ENCODE data around the gene DDRGK1.

Gene DDRGK1

DNA sequence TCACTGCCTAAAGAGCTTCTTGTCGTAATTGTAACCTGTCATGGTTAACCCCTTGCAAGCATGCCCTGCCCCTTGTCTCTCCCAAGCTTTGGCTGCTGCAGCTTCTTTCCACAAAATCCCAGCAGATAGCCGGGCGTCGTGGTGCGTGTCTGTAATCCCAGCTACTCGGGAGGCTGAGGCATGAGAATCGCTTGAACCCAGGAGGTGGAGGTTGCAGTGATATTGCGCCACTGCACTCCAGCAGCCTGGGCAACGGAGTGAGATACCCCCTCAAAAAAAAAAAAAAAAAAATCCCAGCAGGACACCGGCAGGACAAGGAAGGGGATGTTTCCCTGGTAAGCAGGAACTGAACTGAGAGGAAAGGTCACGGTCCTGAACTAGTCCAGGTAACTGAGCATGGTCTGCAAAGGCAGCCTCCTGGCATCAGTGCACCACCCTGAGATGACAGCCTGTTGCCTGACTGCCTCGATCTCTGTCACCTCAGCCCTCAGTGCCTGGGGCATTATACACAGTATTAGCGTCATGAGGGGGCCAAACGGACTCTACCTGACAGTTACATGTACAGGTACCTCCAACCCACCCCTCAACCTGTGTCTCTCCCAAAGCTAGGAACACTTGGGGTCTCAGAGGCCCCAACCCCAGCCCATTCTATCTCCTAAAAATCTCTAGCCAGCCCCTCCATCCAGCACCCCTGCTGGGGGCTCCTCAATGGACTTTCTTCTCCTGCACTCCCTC is 32.9 kb downstream of the DDRGK1 start:
- TF ChIP-seq CTCF (IDR thresholded peaks at IDR 0.05; ENCODE audit: low read depth, low read length): no peak

GRCh38 chr20:3168829-3169590 is 35.5 kb downstream of the DDRGK1 start:
- in situ Hi-C loops (cut with HindIII; ENCODE audit: low sequenced_read_pairs): no loop called here
- H3K4me3 ChIP-seq (ENCODE audit: low read depth, low read length): no peak overlapping the region
- no peak for TF ChIP-seq CTCF (IDR thresholded peaks at IDR 0.05; ENCODE audit: low read depth, low read length)
- no peak for DNase-seq (ENCODE audit: low read depth, low spot score)

More for the DNA sequence above, 32.9 kb downstream of the DDRGK1 start:
- DNase-seq (ENCODE audit: low read depth, low spot score): no peak
- in situ Hi-C loops (cut with HindIII; ENCODE audit: low sequenced_read_pairs): no loop called here
- H3K4me3 ChIP-seq (ENCODE audit: low read depth, low read length): no peak overlapping the region

DNA sequence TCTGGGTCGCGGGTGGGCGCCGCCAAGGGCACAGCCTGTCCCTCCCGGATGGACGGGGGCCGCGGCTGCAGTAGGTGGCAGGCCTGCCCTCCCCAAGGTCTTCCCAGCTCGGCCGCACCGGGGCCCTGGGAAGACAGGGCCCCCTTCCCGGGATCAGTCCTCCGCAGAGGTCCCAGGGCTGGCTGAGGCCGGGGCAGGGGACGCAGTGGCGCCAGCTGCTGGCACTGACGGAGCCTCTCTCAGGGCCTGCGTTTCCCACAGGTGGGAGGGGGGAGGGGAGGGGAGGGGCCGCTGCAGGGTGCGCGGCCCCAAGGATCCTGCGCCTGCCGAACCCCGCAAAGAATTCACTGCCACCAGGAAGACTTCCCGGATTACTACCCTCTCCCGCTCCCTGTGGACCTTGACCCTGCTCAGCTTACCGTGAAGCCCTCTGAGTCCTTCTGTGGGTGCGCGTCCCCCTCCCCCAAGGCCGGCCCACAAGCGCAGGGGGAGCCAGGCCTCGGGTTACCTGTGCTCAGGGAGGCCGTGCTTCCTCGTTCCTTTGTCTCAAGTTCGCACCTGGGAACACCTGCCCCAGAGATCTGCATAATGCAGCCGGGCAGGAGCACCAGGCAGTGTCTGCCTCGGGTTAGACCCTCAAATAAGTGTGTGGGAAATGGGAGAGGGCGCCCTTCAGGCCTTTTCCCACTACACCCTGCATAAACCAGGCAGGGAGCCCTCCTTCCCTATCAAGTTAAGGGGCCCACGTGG is 36.2 kb downstream of the DDRGK1 start:
- TF ChIP-seq CTCF (IDR thresholded peaks at IDR 0.05; ENCODE audit: low read depth, low read length): no peak
- DNase-seq (ENCODE audit: low read depth, low spot score): no peak
- in situ Hi-C loops (cut with HindIII; ENCODE audit: low sequenced_read_pairs): no loop called here
- H3K4me3 ChIP-seq (ENCODE audit: low read depth, low read length): no peak overlapping the region

DNA sequence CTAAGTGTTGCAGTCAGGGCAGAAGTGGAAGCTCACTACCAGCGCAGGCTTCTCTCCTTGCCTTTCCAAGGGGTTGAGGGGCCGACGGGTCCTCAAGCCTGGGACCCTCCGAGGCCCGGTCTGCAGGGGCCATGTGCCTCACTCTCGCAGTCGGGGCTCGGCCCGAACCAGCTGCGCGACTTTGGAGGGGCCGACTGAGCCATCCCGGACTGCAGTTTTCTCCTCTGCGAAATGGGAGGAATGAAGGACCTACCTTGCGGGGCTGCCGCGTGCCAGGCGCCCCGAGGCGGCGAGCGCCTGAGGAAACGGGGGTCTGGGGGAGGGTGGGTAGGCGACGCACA is 36.8 kb downstream of the DDRGK1 start:
- no peak for TF ChIP-seq CTCF (IDR thresholded peaks at IDR 0.05; ENCODE audit: low read depth, low read length)
- DNase-seq (ENCODE audit: low read depth, low spot score): no peak
- H3K4me3 ChIP-seq (ENCODE audit: low read depth, low read length): no peak overlapping the region
- in situ Hi-C loops (cut with HindIII; ENCODE audit: low sequenced_read_pairs): no loop called here

- in situ Hi-C loops (cut with HindIII; ENCODE audit: low sequenced_read_pairs): no loop called here
- no peak overlapping the region for H3K4me3 ChIP-seq (ENCODE audit: low read depth, low read length)
- DNase-seq (ENCODE audit: low read depth, low spot score): no peak
- TF ChIP-seq CTCF (IDR thresholded peaks at IDR 0.05; ENCODE audit: low read depth, low read length): no peak
Measured at GRCh38 chr20:3166913-3167342, 37.6 kb downstream of the DDRGK1 start.

DNA sequence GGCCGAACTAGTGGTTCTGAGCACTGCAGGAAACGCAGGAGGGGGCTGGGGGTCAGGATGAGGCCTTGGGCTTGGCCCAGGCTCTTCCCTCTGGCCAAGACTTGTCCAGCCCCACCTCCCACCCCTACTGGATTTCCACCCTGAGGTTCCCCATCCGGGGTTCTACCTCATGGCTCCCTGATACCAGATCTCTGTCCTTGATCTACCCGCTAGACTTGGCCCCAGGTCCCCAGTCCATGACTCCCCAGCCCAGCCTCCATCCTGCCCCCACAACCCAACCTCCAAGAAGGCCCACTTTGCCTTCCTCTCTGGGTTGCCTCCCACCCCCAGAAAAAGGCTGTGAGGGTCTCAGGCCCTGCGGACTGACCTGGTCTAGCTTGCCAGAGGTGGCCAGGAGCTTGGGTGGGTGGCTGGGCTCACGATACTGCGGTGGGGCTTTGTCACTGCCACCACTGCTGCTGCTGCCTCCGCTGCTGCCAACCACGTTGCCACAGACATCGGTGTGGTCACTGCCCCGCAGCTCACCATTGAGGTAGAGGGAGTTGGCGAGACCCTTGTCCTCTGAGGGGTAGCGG is 38.1 kb downstream of the DDRGK1 start:
- no peak for TF ChIP-seq CTCF (IDR thresholded peaks at IDR 0.05; ENCODE audit: low read depth, low read length)
- H3K4me3 ChIP-seq (ENCODE audit: low read depth, low read length): no peak overlapping the region
- DNase-seq (ENCODE audit: low read depth, low spot score): no peak
- in situ Hi-C loops (cut with HindIII; ENCODE audit: low sequenced_read_pairs): no loop called here
